GM18519 (cell line): ENCODE data around the gene CRISPLD2.

Experiments used
- ATAC-seq: cut with Tn5 transposase; IDR thresholded peaks from one replicate; pipeline ENCODE4 v1.9.1; 2021; ENCODE audit warnings: mild to moderate bottlenecking, moderate library complexity; ENCODE audit not compliant: unreplicated experiment, low FRiP score

The CRISPLD2 gene, protein sequence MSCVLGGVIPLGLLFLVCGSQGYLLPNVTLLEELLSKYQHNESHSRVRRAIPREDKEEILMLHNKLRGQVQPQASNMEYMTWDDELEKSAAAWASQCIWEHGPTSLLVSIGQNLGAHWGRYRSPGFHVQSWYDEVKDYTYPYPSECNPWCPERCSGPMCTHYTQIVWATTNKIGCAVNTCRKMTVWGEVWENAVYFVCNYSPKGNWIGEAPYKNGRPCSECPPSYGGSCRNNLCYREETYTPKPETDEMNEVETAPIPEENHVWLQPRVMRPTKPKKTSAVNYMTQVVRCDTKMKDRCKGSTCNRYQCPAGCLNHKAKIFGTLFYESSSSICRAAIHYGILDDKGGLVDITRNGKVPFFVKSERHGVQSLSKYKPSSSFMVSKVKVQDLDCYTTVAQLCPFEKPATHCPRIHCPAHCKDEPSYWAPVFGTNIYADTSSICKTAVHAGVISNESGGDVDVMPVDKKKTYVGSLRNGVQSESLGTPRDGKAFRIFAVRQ

DNA sequence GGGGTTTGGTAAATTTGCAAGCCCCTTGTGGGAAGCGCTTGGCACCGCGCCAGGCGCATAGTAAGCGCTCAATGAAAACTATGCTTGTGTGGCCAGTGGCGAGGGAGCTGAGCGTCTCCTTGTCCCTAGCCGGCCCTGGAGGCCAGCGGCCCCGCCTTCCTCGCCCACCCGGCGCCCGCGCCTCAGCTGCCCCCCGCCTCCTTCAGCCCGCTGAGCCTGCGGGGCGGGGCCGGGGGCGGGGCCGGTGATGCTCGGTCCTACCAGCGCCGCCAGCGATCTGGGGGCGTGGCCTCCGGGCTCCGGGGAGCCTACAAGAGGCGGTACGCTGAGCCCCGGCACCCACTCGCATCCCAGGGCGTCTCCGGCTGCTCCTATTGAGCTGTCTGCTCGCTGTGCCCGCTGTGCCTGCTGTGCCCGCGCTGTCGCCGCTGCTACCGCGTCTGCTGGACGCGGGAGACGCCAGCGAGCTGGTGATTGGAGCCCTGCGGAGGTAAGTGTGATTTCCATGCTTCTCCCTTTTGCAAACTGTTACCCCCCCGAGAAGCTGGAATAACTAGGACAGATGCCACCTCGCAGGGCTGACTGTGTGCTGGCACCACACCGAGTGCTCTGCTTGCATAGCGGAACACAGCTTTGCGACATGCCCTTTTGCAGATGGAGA, at the start of gene CRISPLD2:
Gene CRISPLD2 (plus strand): TSS at position 342 of the 661 bp plus-strand sequence. CDS start 18,511 bp downstream, outside the sequence.
- no peak for ATAC-seq

DNA sequence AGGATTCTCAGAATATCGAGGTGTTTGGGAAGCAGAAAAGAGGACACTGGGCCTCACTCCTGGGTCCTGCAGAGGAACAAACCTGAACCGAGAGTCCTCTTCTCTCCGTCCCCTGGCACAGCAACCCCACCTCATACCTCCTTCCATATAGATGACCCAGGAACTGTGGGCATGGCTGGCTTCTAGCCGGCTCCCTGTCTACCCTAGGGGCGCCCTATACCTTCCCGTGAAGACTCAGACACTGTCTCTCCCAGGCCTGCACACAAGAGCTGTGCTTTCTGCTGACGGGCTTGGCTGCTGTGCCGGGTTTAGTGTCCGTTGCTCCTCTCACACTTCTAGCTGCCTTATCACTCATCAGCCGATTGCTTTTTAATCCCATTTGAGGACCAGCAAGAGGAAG, 46.5 kb upstream of the CRISPLD2 start:
- no peak for ATAC-seq

DNA sequence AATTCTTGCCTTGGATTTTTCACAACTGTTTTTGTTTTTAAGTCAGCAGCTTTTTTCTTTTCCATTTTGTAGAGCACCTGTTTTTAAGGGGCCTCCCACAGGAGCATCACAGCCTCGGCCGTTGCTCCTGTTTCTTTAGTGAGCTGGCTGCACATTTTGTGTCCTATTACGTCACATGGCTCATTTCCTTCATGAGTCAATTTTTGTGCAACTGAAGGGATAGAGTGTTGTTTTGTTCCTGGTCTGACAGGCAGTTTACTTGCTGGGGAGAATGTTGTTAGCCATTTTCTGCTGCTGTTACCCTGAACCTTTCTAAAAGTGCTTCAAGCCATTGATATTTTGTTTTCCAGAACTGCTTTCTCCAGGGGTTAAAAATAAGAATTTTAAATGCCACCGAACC, 45.0 kb upstream of the CRISPLD2 start:
- no peak for ATAC-seq

DNA sequence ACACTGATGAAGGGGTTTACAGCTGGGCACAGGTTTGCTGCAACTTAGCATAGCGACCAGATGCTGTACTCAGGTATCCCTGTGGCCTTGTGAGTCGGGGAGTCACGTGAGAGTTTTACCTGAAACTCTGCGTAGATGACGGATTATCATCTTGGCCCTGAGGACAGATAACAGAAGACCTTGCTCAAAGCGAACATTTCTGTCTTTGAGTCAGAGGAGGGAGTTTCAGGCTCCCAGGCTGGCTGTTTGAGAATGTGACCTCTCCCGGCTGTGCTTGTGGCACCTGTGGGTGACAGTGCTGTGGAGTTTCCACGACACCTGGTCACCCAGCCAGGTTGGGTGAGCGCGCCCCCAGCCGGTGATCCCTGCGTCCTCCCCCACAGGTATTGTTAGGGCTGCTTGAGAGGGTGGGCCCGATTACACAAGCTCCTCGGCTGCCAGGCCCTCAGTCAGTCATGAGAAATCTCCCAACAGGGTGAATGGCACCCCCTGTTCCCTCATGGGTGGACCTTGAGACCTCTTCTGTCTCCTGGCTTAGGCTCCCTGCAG, 44.4 kb upstream of the CRISPLD2 start:
- no peak for ATAC-seq

DNA sequence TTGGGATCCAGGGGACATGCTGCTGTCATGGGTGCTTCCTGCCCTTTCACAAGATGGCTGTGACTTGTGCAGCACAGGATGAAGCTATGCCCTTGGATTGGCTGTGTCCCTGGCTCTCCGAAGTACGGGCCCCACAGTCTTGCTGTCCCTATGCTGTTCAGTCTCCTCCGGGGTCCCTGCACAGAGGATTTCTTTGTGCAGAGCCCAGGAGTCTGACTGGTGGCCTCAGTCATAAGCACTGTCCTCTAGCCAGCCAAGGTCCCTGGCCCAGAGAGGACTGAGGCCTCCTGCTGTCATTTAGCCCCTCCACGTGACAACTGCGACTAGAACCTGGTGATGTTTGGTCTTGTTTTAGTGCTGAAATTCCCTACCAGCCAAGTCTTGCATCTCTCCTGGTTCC, 42.4 kb upstream of the CRISPLD2 start:
- ATAC-seq = no peak

DNA sequence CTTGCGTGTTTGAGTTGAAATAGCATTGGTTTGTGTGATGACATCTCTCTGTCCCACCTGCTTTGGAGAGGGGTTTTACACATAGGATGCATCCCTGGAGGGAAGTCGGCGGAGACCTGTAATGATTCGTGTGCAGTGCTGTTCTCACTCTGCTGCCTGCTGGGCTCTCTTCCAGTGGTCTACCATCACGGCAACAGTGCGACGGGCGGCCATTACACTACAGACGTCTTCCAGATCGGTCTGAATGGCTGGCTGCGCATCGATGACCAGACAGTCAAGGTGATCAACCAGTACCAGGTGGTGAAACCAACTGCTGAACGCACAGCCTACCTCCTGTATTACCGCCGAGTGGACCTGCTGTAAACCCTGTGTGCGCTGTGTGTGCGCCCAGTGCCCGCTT, 41.1 kb upstream of the CRISPLD2 start:
- ATAC-seq = no peak

DNA sequence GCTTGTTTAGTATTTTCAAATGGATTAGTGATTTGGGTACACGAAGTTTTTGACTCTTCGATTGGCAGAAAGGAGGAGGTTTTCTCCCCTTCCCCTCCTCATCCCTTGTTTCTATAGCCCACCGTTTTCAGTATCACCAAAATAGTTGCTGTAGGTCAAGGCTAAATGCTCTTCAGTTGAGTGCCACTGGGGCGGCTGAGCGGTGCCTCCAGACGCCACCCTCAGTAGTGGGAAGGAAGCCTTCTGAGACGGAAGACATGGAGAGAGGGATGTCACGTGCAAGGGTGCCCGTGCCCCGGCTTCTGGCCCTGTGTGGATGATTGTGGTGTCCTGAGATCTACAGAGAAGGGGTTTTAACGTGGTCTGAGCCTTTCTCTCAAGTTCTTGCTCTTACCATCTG, 39.7 kb upstream of the CRISPLD2 start:
- ATAC-seq = no peak

DNA sequence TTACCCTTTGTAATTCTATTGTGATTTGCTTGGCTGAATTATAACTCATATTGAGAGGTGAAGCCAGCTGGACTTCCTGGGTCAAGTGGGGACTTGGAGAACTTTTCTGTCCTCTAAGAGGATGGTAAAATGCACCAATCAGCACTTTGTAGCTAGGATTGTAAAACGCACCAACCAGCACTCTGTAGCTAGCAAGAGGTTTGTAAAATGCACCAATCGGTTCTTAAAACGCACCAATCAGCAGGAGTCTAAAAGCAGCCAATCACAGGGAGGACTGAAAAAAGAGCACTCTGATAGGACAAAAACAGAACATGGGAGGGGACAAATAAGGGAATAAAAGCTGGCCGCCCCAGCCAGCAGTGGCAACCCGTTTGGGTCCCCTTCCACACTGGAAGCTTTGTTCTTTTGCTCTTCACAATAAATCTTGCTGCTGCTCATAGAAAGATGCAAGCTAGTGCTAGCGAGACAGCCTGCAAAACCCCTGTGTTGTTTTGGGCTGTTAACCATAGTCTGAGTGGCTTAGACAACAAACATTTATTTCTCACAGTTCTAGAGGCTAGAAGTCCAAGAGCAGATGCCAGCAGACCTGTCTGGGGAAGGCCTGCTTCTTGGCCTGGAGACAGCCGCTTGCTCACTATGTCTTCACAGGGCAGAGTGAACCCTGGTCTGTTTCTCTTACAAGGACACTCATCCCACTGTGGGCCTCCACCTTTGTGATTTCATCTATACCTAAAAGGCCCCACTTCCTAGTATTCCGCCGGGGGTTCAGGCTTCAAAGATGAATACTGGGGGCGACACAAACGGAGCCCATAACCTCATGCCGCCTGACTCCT, 39.0 kb upstream of the CRISPLD2 start:
- no peak for ATAC-seq

DNA sequence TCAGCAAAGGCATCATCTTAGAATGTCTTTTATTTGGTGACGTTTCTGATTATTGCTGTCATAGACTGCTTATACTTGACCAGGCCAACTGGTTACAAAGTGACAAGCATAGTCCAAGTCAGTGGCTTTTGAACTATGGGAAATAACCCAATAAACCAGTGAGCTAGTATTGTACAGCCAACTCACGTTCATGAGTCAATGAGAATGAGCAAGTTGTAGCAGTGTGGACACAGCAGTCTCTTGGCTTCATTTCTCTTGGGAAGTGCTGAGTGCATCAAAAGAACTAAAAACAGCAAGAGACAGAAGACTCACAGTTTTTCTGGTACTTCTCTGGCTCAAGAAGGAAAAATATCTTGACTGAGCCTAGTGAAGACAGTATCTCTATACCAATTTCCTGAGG, 36.9 kb upstream of the CRISPLD2 start:
- ATAC-seq = no peak

DNA sequence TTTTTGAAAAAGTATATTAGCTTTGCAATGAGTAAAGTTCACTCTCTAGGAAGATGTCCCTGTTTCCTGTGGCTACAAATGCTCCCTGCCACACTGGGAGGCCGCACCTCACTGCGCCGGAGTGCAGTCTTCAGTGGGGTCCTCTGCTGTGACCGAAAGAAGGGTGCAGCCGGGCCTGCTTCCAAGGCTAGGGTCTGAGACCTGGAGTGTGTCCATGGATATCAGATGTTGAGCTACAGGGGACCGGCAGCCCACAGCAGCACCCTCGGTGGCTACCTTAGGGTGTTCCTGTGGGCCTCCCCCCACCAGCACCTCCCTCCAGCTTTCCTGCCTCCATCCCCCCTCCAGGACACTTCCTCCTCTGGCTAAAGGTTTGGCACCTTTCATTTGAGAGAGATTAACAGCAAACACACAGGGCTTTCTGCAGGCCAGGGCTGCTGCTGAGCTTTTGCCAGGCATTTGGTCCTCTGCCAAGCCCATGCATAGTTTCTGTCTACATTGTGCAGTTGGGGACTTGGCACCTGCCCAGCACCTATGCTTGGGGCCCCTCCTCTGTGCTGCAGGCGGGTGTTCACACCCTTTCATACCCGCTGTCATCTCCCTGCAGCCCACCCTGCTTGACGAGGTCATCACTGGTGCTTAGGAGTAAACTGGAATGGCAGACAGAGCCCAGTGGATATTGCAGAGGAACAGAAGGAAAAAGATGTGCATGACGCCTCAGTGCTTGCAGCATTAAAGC, 33.8 kb upstream of the CRISPLD2 start:
- no peak for ATAC-seq

DNA sequence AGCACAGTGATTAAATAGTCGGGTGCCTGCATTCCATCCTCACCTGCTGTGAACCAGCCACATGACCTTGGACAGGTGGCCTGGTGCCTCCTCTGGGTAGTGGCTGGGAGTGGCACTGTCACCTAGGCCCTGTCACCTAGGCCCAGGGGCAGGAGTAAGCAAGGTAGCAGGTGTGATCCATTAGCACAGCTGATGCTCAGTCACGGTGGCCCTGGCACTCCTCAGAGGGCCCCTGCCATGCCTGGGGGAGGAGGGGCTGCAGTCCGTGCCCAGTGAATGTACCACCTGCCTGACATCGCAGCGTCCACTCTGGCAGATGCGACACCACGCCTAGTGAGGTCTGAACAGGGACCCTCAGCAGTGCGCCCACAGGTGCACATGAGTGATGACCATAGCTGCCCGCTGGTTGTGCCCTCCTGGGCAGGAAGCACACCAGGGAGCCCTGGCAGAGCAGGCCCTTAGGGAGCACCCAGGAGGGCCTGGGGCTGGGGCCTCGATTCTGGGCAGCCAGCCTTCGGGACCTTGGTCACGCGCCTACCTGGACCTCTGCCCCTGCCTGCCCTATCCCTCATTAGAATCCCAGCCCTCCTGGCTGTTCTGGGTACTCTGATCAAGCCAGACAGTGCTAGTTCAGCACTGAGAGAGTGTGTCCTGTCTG, 33.1 kb upstream of the CRISPLD2 start:
- no peak for ATAC-seq

DNA sequence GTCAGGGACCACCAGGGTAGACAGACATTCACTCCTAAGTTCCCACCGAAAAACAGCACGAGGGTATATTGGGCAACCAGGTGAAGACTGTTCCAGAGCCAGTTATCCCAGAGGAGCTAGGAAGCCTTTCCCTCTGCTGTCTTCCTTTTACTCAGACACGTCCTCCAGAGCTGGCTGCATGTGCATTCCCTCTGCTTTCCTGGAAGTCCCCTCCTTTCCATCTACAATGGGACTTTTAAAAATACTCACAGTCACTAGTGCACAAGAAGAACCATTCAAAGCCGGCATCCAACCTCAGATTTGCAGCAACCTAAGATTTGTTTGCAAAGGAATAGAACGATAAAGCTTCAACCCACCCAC, 32.5 kb upstream of the CRISPLD2 start:
- ATAC-seq = no peak

DNA sequence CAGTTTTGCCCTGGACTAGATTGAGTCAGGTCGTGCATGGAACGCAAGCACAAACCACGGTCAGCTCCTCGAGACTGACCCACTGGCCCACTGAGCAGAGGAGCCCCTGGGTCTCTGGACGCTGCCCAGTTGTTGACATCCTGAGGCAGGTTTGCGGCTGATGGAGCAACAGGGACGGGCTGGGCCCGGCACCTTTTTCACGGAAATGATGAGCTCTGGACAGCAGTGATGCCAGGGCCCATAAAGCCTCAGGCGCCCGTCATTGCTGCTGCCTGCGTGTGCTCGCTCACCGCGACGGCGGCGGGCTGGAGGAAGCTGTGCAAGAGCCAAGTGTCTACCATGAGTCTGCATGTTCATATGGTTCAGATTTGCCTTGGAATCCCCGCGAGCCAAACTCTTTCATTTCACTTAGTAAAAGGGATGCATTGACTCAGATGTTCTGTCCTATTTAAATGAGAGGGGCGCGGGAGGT, 30.8 kb upstream of the CRISPLD2 start:
- ATAC-seq = no peak

DNA sequence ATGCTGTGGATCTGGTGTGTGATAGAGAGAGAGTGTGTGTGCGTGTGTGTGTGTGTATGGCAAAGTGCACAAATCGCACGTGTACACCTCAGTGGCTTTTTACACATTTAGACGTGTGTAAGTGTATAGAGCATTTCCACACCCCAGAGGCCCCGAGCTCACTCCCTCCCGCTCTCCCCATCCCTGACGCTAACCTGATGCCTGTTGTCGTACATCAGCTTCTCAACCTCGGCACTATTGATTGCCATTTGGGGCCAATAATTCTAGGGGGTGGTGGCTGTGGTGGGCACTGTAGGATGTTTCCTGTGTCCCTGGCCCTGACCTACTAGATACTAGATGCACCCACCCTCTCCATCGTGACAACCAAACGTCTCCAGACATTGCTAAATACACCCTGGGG, 30.4 kb upstream of the CRISPLD2 start:
- ATAC-seq = no peak

DNA sequence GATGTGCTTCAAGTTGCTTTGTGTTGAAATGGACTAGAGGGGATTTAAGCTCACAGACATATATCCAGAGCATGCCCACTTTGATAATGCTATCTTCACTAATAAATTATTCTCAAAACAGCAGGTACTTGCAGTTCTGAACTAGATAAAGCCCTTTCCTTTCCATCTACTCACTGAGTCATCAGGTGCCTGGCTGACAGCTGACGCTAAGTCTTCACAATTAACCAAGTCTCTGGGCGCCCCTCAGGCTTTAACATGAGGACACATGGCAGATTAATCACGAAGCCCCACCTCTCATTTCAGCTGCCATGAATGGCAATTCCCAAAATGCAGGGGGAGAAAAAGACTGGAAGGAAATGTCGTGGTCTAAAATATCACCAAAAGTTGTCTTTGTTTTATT, 29.5 kb upstream of the CRISPLD2 start:
- ATAC-seq = no peak

DNA sequence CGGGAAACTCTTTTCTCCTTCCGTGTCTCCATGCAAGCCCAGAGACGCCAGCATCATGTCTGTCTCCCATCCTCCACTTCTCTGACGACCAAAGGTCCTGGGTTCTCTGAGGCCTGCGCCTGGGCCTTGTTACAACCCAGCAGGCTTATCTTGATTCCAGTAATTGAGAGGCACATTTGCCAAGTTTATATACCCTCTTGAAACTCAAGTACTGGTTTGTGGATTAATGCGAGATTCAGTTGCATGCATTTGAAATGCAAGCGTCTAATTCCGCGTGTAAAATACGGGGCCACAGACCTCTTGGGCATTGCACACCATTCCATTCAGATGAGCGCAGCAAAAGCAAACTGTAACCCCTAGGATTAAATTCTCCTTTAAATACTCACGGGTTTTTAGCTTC, 28.7 kb upstream of the CRISPLD2 start:
- no peak for ATAC-seq

DNA sequence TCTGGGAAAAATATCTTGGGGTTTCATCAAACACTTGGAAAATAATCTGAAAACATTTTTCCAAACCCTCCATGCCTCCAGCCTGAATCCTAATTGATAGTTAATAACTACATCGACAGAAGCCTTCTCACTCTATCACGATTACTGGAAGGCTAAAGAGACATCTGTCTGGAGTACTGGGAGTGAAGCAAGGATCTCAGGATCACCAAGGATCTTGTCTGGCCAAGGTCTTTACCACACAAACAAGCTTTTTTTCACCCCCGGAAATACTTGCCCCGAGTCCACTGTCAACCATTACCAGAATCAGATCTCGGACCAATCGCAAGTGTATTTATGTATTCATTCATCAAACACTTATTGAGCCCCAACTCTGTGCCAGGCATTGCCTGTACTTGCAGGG, 28.3 kb upstream of the CRISPLD2 start:
- no peak for ATAC-seq

DNA sequence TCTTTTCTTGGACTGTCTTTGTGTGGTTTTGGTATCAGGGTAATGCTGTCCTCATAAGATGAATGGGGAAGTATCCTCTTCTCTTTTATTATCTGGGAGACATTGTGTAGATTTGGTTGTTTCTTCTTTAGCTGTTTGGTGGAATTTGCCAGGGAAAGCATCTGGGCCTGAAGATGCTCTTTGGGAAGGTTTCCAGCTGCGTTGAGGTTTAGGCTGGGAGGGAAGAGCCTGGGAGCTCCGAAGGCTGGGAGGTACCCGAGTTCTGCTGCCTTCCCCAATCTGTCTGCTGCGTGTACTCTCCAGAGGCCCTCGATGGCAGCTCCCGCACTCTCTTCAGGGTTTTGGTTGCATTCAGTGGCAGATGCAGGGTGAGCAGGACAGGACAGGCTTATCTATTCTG, 25.6 kb upstream of the CRISPLD2 start:
- no peak for ATAC-seq

DNA sequence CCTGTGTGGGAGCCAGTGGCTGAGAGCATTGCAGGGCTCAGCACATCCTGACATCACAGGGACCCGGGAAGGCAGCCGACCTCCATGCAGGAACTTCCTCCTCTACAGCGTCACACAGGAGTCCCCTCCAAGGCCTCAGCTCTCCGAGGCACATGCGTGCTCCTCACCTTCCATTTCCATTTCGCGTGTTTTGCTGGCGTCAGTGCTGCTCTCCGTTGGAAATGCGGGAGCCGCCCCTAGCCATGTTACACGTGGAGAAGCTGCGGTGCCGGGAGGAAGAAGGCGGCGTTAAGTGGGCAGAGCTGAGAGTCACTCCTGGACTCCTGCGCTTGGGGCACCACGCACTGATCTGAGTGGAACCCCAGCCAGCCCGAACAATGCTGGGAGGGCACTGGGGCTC, 25.2 kb upstream of the CRISPLD2 start:
- no peak for ATAC-seq
